ENCODE data around the gene HCST.
"Not testable (repeated sequence)": the region's sequence is repeated elsewhere in the genome, so short reads cannot be mapped to it uniquely, and the experiment has no call there.

Gene HCST

GRCh38 chr19:35879068-35879467 is 23.3 kb upstream of the HCST start:
- DNase-seq = no peak

- peak; percentile 73 for DNase-seq
Observed at GRCh38 chr19:35879770-35880317, 22.5 kb upstream of the HCST start.

- DNase-seq = peak; percentile 37
Observed at GRCh38 chr19:35882114-35882832, 20.1 kb upstream of the HCST start.

GRCh38 chr19:35883882-35884281 is 18.4 kb upstream of the HCST start:
- DNase-seq = no peak

GRCh38 chr19:35885225-35885738 is 17.0 kb upstream of the HCST start:
- no peak for DNase-seq

GRCh38 chr19:35885904-35886303 is 16.4 kb upstream of the HCST start:
- no peak for DNase-seq

GRCh38 chr19:35887197-35887596 is 15.1 kb upstream of the HCST start:
- DNase-seq = no peak

GRCh38 chr19:35888398-35888797 is 13.9 kb upstream of the HCST start:
- no peak for DNase-seq

- DNase-seq = no peak
Observed at GRCh38 chr19:35889370-35890112, 12.8 kb upstream of the HCST start.

GRCh38 chr19:35890113-35890650 is 12.1 kb upstream of the HCST start:
- DNase-seq = no peak

GRCh38 chr19:35891819-35892218 is 10.5 kb upstream of the HCST start:
- not testable (repeated sequence) for DNase-seq

- no peak for DNase-seq
Observed at GRCh38 chr19:35894342-35894741, 8.0 kb upstream of the HCST start.

GRCh38 chr19:35895911-35896642 is 6.3 kb upstream of the HCST start:
- no peak for DNase-seq

GRCh38 chr19:35896643-35897040 is 5.7 kb upstream of the HCST start:
- DNase-seq = no peak

- no peak for DNase-seq
Observed at GRCh38 chr19:35897706-35898451, 4.5 kb upstream of the HCST start.

GRCh38 chr19:35898499-35898809 is 3.9 kb upstream of the HCST start:
- no peak for DNase-seq

- peak; percentile 82 for DNase-seq
Observed at GRCh38 chr19:35899547-35900214, 2.6 kb upstream of the HCST start.

GRCh38 chr19:35901055-35901644 is 1.2 kb upstream of the HCST start:
- peak; percentile 7 for DNase-seq

GRCh38 chr19:35902870-35903475 is 644 bp downstream of the HCST start:
- DNase-seq = no peak

- peak; percentile 45 for DNase-seq
Observed at GRCh38 chr19:35903550-35904179, 1.3 kb downstream of the HCST start.
